A549 (cell line): Measurements from ENCODE around the gene FOXP1. TPM values are rescaled to one million over a fixed set of nuclear protein-coding genes. Genes with fewer than 3 reads are reported as not detected.
A peak's percentile ranks its signal among the peaks of the same experiment; 100 is the strongest.

Experiments used
- ATAC-seq, 2 experiments: fragments of 200-7000 bp in 1 of 2; fragments of >200 bp in 1 of 2; cut with Nextera tagmentation in 1 of 2; cut with Tn5 transposase in 1 of 2; 3 replicates each; pipeline versions ENCODE4 v1.8.0 to v1.9.1; 2018 to 2020; ENCODE audit warnings: mild to moderate bottlenecking in 1 of 2, moderate library complexity in 1 of 2
- CTCF ChIA-PET: fragments of 300-600 bp; sonication (Branson Sonifier 250); formaldehyde crosslinking; extraction: SDS; loops from one replicate; lab custom pipeline; 2021; ENCODE audit warnings: antibody characterized with exemption, inconsistent platforms; lab: Yijun Ruan, JAX
- POLR2A ChIA-PET: fragments of 350-600 bp; formaldehyde crosslinking; extraction: SDS; loops from one replicate; lab custom pipeline; 2021; ENCODE audit warnings: antibody characterized with exemption, inconsistent platforms; lab: Yijun Ruan, JAX
- DNase-seq, 2 experiments: peaks; one replicate each; pipeline versions ENCODE4 v3.0.0 to v3.0.0-alpha.2; 2011 to 2016; ENCODE audit warnings: low read depth in 1 of 2, low spot score in 1 of 2
- FAIRE-seq: peaks from 2 replicates; lab custom pipeline; 2011; peaks lifted over from hg19 to GRCh38; lab: Jason Lieb, UNC
- H3K27ac ChIP-seq, 2 experiments: fragments of >200 bp; sonication (Bioruptor Twin); formaldehyde crosslinking; 3 replicates each; pipeline ENCODE4 v1.5.1; 2016 to 2017
- H3K4me1 ChIP-seq: fragments of >200 bp; sonication (Bioruptor Twin); formaldehyde crosslinking; 3 replicates; pipeline ENCODE4 v1.6.1; 2016
- H3K4me2 ChIP-seq: fragments of >200 bp; sonication (Bioruptor Twin); formaldehyde crosslinking; 3 replicates; pipeline ENCODE4 v1.6.1; 2016
- H3K4me3 ChIP-seq: fragments of >200 bp; sonication (Bioruptor Twin); formaldehyde crosslinking; 3 replicates; pipeline ENCODE4 v1.5.1; 2016
- H3K9me3 ChIP-seq: fragments of >200 bp; sonication (Bioruptor Twin); formaldehyde crosslinking; 3 replicates; pipeline ENCODE4 v1.6.1; 2016
- CBX8 ChIP-seq: fragments of 200-600 bp; sonication (generic); IDR thresholded peaks from 2 replicates; pipeline ENCODE4 v1.6.1; 2016
- CEBPB ChIP-seq, 2 experiments: fragments of >200 bp in 1 of 2; sonication (Bioruptor Twin) in 1 of 2; formaldehyde crosslinking in 1 of 2; IDR thresholded peaks; 2 replicates each; pipeline ENCODE4 v1.6.1; 2012 to 2016
- CHD2 ChIP-seq: fragments of 150-350 bp; IDR thresholded peaks from 2 replicates; pipeline ENCODE4 v1.6.1; 2014; ENCODE audit warnings: low read length; ENCODE audit not compliant: partially characterized antibody
- CHD4 ChIP-seq: fragments of 200-600 bp; sonication (generic); IDR thresholded peaks from 2 replicates; pipeline ENCODE4 v1.6.1; 2016; ENCODE audit warnings: antibody characterized with exemption, mild to moderate bottlenecking, borderline replicate concordance
- EHF ChIP-seq: fragments of 250-450 bp; sonication (Bioruptor Pico); IDR thresholded peaks from 2 replicates; pipeline ENCODE4 v1.5.0; 2020; ENCODE audit warnings: mild to moderate bottlenecking
- ESRRA ChIP-seq: fragments of 150-350 bp; IDR thresholded peaks from 2 replicates; pipeline ENCODE4 v1.6.1; 2014; ENCODE audit warnings: mild to moderate bottlenecking, low read length, borderline replicate concordance
- FOSL2 ChIP-seq, 2 experiments: fragments of 450-650 bp in 1 of 2; fragments of >200 bp in 1 of 2; sonication (Bioruptor Twin) in 1 of 2; formaldehyde crosslinking; IDR thresholded peaks; 2 replicates each; pipeline versions ENCODE4 v1.5.0 to v1.6.1; 2016 to 2020; ENCODE audit warnings: mild to moderate bottlenecking in 1 of 2, moderate library complexity in 1 of 2
- FOXS1 ChIP-seq: fragments of 250-450 bp; sonication (Bioruptor Pico); IDR thresholded peaks from 2 replicates; pipeline ENCODE4 v1.5.0; 2020; ENCODE audit warnings: mild to moderate bottlenecking, moderate library complexity
- HDAC2 ChIP-seq: fragments of 200-600 bp; sonication (generic); IDR thresholded peaks from 2 replicates; pipeline ENCODE4 v1.6.1; 2016
- HOXA7 ChIP-seq: fragments of 250-450 bp; sonication (Bioruptor Pico); IDR thresholded peaks from 2 replicates; pipeline ENCODE4 v1.5.0; 2020; ENCODE audit warnings: mild to moderate bottlenecking, moderate library complexity
- JUN ChIP-seq, 2 experiments: fragments of >200 bp; sonication (Bioruptor Twin); formaldehyde crosslinking; IDR thresholded peaks; 2 replicates in 1 of 2; 3 replicates in 1 of 2; pipeline ENCODE4 v1.6.1; 2016 to 2017
- JUNB ChIP-seq: fragments of >200 bp; sonication (Bioruptor Twin); formaldehyde crosslinking; IDR thresholded peaks from 2 replicates; pipeline ENCODE4 v1.6.1; 2016
- KDM1A ChIP-seq: fragments of 200-600 bp; sonication (generic); IDR thresholded peaks from 2 replicates; pipeline ENCODE4 v1.6.1; 2016; ENCODE audit warnings: low read depth, mild to moderate bottlenecking
- MYC ChIP-seq: IDR thresholded peaks from 2 replicates; pipeline ENCODE4 v1.6.1; 2012; ENCODE audit warnings: mild to moderate bottlenecking, inconsistent platforms, low read length, improper control_type of control experiment, borderline replicate concordance
- NFE2L2 ChIP-seq: fragments of 150-350 bp; conservative IDR thresholded peaks from 2 replicates; pipeline ENCODE4 v1.6.1; 2014; ENCODE audit warnings: low read length
- NPAS2 ChIP-seq: fragments of 250-450 bp; sonication (Bioruptor Pico); IDR thresholded peaks from 2 replicates; pipeline ENCODE4 v1.8.0; 2022; ENCODE audit warnings: mild to moderate bottlenecking, moderate library complexity, borderline replicate concordance
- PHF8 ChIP-seq: fragments of 200-600 bp; sonication (generic); IDR thresholded peaks from 2 replicates; pipeline ENCODE4 v1.6.1; 2016; ENCODE audit warnings: low read depth, mild to moderate bottlenecking, antibody characterized with exemption, moderate library complexity, borderline replicate concordance
- POLR2AphosphoS2 ChIP-seq: conservative IDR thresholded peaks from 2 replicates; pipeline ENCODE4 v1.6.1; 2012; ENCODE audit warnings: low read length, improper control_type of control experiment, inconsistent platforms
- RCOR1 ChIP-seq: fragments of 150-350 bp; IDR thresholded peaks from 2 replicates; pipeline ENCODE4 v1.6.1; 2014; ENCODE audit warnings: antibody characterized with exemption, low read length, low read depth
- RFX5 ChIP-seq: fragments of 450-650 bp; IDR thresholded peaks from 2 replicates; pipeline ENCODE4 v1.7.1; 2014; ENCODE audit warnings: antibody characterized with exemption, mild to moderate bottlenecking, moderate library complexity
- SREBF2 ChIP-seq: fragments of 450-650 bp; IDR thresholded peaks from 2 replicates; pipeline ENCODE4 v1.6.1; 2014; ENCODE audit warnings: mild to moderate bottlenecking, moderate library complexity
- TFCP2L1 ChIP-seq: fragments of 250-450 bp; sonication (Bioruptor Pico); IDR thresholded peaks from 2 replicates; pipeline ENCODE4 v1.5.0; 2021; ENCODE audit warnings: mild to moderate bottlenecking
- TP53 ChIP-seq: fragments of 250-450 bp; sonication (Bioruptor Pico); IDR thresholded peaks from 2 replicates; pipeline ENCODE4 v1.5.0; 2021; ENCODE audit warnings: mild to moderate bottlenecking, moderate library complexity
- ZFP36 ChIP-seq: fragments of 450-650 bp; IDR thresholded peaks from 2 replicates; pipeline ENCODE4 v1.6.1; 2014; ENCODE audit warnings: borderline replicate concordance; ENCODE audit not compliant: partially characterized antibody
- ZNF302 ChIP-seq: fragments of 250-450 bp; sonication (Bioruptor Pico); IDR thresholded peaks from 2 replicates; pipeline ENCODE4 v1.9.0; 2021; ENCODE audit warnings: inconsistent platforms, mild to moderate bottlenecking, moderate library complexity
- WGBS: methylation state at CpG from one replicate; pipeline ENCODE4 v1.1.6; 2017; ENCODE audit errors: missing lambda C conversion rate; 5-methylcytosine and 5-hydroxymethylcytosine counted together
- polyA plus RNA-seq, 4 experiments: library from polyadenylated mRNA; depleted of rRNA in 3 of 4; stranded (reverse); fragments of >200 nt; fragmentation: RNase III in 1 of 4; extraction: RNeasy Plus Mini Kit Qiagen cat#74134 plus additional on column Dnase treatment in 1 of 4; gene quantifications; 2 replicates in 3 of 4; 3 replicates in 1 of 4; pipeline ENCODE4 v1.2.3, GENCODE V29; 2011 to 2017
- TF ChIP-seq, protein P1 (sequence below): fragments of 250-450 bp; sonication (Bioruptor Pico); IDR thresholded peaks from 2 replicates; pipeline ENCODE4 v1.5.0; 2020; ENCODE audit warnings: low read depth, mild to moderate bottlenecking, moderate library complexity
- TF ChIP-seq, protein P2 (sequence below): IDR thresholded peaks from 2 replicates; pipeline ENCODE4 v1.6.1; 2012
- TF ChIP-seq, protein P3 (sequence below): fragments of 150-350 bp; IDR thresholded peaks from 2 replicates; pipeline ENCODE4 v1.6.1; 2014; ENCODE audit warnings: low read depth, mild to moderate bottlenecking, low read length
- TF ChIP-seq, protein P4 (sequence below): fragments of >200 bp; sonication (Bioruptor Twin); formaldehyde crosslinking; IDR thresholded peaks from 2 replicates; pipeline ENCODE4 v1.6.1; 2016

Gene FOXP1
- polyA plus RNA-seq, 2 of the 4 experiments (the other 2 are of a cell fraction) = 12.8 to 13.9 TPM

DNA sequence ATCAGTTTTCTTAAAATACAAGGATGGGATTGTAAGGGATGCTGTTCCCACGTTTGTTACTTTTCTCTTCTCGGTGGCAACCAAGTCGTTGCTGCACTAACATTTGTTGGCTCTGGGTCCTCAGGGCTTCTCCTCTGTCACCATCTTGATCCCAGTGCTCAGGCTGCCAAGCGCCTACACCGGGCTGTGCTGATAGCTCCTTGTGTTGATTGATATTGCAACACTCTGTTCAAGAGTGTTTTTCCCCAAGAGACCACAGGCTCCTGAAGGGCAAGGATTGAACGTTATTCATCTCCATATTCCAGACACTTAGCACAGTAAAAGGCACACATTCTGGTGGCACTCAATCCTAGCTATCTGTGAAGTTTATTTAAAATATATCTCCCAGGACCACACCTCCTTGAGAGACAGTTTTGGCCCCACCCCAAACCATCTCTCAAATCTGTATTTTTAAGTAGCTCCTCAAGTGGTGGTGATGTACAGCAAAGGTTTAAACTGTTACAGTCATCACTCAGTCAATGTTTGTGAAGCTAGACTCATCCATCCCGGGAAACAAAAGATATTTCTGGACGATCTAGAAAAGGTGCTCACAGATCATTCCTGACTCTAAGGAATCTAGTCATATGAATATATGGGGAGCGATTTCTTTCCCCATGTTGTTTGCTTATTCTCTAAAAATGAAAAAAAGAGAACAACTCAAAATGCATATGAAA is 38.5 kb upstream of the FOXP1 start:
- WGBS = 29% methylated on average over 9 of the region's 9 CpGs
- H3K9me3 ChIP-seq = no peaks in the 10 kb centered on the region
- no peak overlapping the region for H3K4me3 ChIP-seq
- 0 out of 6 replicates have a peak, but pooled peaks of 1 of the 2 experiments have one; percentile 13 for ATAC-seq
- H3K4me2 ChIP-seq = no peak overlapping the region
- TF ChIP-seq FOSL2 (IDR thresholded peaks at IDR 0.05) (no peak), FOSL2 (CRISPR knock-in tag; IDR thresholded peaks at IDR 0.05) (no peak), HDAC2 (no peak), RFX5 (no peak), PHF8 (no peak), CEBPB (IDR thresholded peaks at IDR 0.05) (no peak), ESRRA (no peak), EHF (CRISPR knock-in tag) (no peak), FOXS1 (no peak), MYC (no peak), KDM1A (no peak), RCOR1 (no peak), ZNF302 (CRISPR knock-in tag) (no peak), CBX8 (no peak), CHD4 (no peak)
- TF ChIP-seq, protein P1, sequence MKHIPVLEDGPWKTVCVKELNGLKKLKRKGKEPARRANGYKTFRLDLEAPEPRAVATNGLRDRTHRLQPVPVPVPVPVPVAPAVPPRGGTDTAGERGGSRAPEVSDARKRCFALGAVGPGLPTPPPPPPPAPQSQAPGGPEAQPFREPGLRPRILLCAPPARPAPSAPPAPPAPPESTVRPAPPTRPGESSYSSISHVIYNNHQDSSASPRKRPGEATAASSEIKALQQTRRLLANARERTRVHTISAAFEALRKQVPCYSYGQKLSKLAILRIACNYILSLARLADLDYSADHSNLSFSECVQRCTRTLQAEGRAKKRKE (CRISPR knock-in tag) = no peak
- H3K27ac ChIP-seq = no peak overlapping the region
- CTCF ChIA-PET = interaction anchor here (0.9 to 1.2 kb wide), 2 partner anchors 93 to 1558 kb away, joined by 3 read pairs; no protein-coding TSS in a partner anchor
- POLR2A ChIA-PET = no interaction called here
- no peak for FAIRE-seq
- DNase-seq = no peak
- no peaks in the 10 kb centered on the region for H3K4me1 ChIP-seq

DNA sequence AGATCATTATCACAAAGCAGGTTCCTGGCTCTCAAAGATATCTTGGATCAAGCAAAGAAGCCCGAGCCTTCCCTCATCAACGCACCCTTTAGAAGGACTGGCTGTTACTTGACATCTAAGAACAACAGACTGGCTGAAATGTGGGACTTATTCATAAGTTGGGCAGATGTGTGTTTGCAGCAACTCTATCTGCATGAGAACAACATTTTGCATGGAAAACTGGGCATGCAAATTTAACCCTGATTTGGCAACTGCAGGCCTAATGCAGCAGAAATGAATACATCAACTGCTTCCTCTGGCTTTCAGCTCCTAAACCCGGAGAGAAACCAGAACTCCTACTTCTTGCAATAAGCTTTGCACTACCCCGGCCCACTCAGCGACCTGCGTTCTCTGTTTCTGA is 35.0 kb upstream of the FOXP1 start:
- ATAC-seq = no peak
- 80% methylated on average over 6 of the region's 6 CpGs for WGBS
- FAIRE-seq = no peak

More for the DNA sequence above, 35.0 kb upstream of the FOXP1 start:
- Histone ChIP-seq H3K4me3 (no peak overlapping the region), H3K27ac (no peak overlapping the region), H3K9me3 (no peaks in the 10 kb centered on the region), H3K4me2 (no peak overlapping the region), H3K4me1 (no peaks in the 10 kb centered on the region)
- CTCF ChIA-PET = interaction anchor here (0.9 to 1.5 kb wide), 2 partner anchors 12 to 15 kb away, joined by 4 read pairs; no protein-coding TSS in a partner anchor
- DNase-seq = no peak
- POLR2A ChIA-PET = no interaction called here
- TF ChIP-seq NPAS2 (no peak), POLR2AphosphoS2 (no peak), ZFP36 (no peak), TP53 (no peak), SREBF2 (no peak), HOXA7 (CRISPR knock-in tag) (no peak), JUNB (no peak), CBX8 (no peak), NFE2L2 (no peak), PHF8 (no peak), RCOR1 (no peak), TFCP2L1 (CRISPR knock-in tag) (no peak), CHD2 (no peak), JUN (IDR thresholded peaks at IDR 0.05) (no peak), FOSL2 (IDR thresholded peaks at IDR 0.05) (no peak), FOSL2 (CRISPR knock-in tag; IDR thresholded peaks at IDR 0.05) (no peak)
- TF ChIP-seq, protein P2, sequence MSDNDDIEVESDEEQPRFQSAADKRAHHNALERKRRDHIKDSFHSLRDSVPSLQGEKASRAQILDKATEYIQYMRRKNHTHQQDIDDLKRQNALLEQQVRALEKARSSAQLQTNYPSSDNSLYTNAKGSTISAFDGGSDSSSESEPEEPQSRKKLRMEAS = no peak
- TF ChIP-seq, protein P3, sequence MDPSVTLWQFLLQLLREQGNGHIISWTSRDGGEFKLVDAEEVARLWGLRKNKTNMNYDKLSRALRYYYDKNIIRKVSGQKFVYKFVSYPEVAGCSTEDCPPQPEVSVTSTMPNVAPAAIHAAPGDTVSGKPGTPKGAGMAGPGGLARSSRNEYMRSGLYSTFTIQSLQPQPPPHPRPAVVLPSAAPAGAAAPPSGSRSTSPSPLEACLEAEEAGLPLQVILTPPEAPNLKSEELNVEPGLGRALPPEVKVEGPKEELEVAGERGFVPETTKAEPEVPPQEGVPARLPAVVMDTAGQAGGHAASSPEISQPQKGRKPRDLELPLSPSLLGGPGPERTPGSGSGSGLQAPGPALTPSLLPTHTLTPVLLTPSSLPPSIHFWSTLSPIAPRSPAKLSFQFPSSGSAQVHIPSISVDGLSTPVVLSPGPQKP = no peak
- TF ChIP-seq, protein P4, sequence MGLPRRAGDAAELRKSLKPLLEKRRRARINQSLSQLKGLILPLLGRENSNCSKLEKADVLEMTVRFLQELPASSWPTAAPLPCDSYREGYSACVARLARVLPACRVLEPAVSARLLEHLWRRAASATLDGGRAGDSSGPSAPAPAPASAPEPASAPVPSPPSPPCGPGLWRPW = no peak
- TF ChIP-seq, protein P1 (CRISPR knock-in tag) = no peak
